Esophagus muscularis mucosa (tissue), 4 donors: ENCODE data around the gene OR51I2.

ENCODE experiments used
- EP300 ChIP-seq: sonication (generic); formaldehyde crosslinking; IDR thresholded peaks from one replicate; pipeline ENCODE4 v1.6.1; 2017; ENCODE audit warnings: antibody characterized with exemption
- POLR2A ChIP-seq: fragments of 450-650 bp; IDR thresholded peaks from one replicate; pipeline ENCODE4 v1.6.1; 2017; ENCODE audit warnings: antibody characterized with exemption, moderate library complexity, mild to moderate bottlenecking, low read depth
- POLR2AphosphoS5 ChIP-seq, 2 donors: sonication (generic); formaldehyde crosslinking; IDR thresholded peaks; one replicate each; pipeline ENCODE4 v1.6.1; 2017; ENCODE audit warnings: antibody characterized with exemption in 2 of 2
- TF ChIP-seq, protein P1 (sequence below), 3 experiments: fragments of 200-600 bp in 2 of 3; fragments of 450-650 bp in 1 of 3; sonication (generic) in 2 of 3; IDR thresholded peaks; one replicate each; pipeline ENCODE4 v1.5.1; 2017 to 2019; ENCODE audit warnings: antibody characterized with exemption in 3 of 3, mild to moderate bottlenecking in 2 of 3, moderate library complexity in 1 of 3

DNA sequence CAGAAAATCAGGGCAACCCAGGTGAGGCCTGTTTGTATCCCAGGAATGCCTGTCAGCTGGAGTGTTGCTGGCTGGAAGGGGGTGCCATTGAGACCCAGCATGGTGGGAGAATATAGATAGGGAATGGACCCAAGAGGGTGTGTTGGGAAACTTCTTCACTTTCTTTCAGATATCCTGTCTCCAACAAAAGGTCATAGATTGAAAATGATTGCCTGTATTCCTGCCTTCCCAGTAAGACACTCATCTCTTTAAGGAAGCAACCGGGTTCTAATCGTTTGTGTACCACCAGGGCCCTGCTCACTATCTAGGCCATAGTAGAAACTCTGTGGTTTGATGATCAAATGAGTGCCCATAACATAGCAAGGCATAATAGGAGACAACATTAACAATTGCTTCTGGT, 7.7 kb upstream of the OR51I2 start, which contains the start of gene OR51I1:
- TF ChIP-seq, protein P1, sequence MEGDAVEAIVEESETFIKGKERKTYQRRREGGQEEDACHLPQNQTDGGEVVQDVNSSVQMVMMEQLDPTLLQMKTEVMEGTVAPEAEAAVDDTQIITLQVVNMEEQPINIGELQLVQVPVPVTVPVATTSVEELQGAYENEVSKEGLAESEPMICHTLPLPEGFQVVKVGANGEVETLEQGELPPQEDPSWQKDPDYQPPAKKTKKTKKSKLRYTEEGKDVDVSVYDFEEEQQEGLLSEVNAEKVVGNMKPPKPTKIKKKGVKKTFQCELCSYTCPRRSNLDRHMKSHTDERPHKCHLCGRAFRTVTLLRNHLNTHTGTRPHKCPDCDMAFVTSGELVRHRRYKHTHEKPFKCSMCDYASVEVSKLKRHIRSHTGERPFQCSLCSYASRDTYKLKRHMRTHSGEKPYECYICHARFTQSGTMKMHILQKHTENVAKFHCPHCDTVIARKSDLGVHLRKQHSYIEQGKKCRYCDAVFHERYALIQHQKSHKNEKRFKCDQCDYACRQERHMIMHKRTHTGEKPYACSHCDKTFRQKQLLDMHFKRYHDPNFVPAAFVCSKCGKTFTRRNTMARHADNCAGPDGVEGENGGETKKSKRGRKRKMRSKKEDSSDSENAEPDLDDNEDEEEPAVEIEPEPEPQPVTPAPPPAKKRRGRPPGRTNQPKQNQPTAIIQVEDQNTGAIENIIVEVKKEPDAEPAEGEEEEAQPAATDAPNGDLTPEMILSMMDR (IDR thresholded peaks at IDR 0.05): no peak
- no peak for TF ChIP-seq POLR2A
- TF ChIP-seq EP300: no peak
- TF ChIP-seq POLR2AphosphoS5 (IDR thresholded peaks at IDR 0.05): no peak
